GM12864 (cell line): Measurements from ENCODE around the gene MICU2.

Source experiments
- DNase-seq: peaks from one replicate; pipeline ENCODE4 v3.0.0-alpha.2; 2011; ENCODE audit warnings: low read depth
- H3K4me3 ChIP-seq: 2 replicates; pipeline ENCODE4 v1.5.1; 2011; ENCODE audit warnings: mild to moderate bottlenecking, low read depth, low read length, control low read depth
- TF ChIP-seq, protein P1 (sequence below): IDR thresholded peaks from 2 replicates; pipeline ENCODE4 v1.5.1; 2011; ENCODE audit warnings: low read depth, mild to moderate bottlenecking, moderate library complexity, low read length, control low read depth, inconsistent platforms; ENCODE audit errors: missing control alignments

MICU2 gene

DNA sequence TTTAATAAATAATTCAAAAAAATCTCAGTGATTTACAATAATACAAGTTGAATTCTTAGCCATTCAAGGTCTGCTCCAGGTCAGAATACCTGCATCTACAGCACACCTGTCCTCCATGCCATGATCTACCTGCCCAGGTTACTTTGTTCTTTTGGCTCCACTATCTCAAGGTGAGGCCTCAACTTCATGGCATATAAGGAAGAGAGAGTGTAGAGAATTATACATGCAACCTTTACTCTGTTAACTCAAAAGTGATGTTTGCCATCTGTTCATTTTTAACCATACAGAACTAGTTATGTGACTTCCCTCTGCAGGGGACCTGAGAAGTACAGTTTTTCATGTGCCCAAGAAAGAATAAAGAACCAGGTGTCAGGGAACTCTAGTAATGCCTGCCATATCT, 28.2 kb upstream of the MICU2 start:
- DNase-seq: no peak
- TF ChIP-seq, protein P1, sequence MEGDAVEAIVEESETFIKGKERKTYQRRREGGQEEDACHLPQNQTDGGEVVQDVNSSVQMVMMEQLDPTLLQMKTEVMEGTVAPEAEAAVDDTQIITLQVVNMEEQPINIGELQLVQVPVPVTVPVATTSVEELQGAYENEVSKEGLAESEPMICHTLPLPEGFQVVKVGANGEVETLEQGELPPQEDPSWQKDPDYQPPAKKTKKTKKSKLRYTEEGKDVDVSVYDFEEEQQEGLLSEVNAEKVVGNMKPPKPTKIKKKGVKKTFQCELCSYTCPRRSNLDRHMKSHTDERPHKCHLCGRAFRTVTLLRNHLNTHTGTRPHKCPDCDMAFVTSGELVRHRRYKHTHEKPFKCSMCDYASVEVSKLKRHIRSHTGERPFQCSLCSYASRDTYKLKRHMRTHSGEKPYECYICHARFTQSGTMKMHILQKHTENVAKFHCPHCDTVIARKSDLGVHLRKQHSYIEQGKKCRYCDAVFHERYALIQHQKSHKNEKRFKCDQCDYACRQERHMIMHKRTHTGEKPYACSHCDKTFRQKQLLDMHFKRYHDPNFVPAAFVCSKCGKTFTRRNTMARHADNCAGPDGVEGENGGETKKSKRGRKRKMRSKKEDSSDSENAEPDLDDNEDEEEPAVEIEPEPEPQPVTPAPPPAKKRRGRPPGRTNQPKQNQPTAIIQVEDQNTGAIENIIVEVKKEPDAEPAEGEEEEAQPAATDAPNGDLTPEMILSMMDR: no peak
- H3K4me3 ChIP-seq: no peak overlapping the region

DNA sequence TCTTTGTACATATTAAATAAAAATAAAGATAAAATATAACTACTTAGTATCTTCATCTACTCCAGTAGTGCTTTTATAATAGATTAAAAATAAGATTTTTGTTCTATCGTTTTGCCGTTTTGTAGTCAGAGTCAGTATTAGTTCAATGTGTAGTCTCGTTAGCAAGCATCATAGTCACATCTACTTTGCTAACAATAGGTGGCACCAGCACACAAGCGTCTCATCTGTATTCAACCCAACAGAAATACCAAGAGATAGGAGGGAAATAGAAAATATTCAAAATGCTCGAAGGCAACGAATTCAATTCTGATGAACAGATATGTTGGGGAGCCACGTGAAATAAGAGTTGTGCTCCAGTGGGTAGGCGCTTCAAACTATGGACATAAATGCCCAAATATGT, 21.4 kb upstream of the MICU2 start:
- TF ChIP-seq, protein P1: peak; percentile 53
- no peak for DNase-seq
- H3K4me3 ChIP-seq: no peak overlapping the region

DNA sequence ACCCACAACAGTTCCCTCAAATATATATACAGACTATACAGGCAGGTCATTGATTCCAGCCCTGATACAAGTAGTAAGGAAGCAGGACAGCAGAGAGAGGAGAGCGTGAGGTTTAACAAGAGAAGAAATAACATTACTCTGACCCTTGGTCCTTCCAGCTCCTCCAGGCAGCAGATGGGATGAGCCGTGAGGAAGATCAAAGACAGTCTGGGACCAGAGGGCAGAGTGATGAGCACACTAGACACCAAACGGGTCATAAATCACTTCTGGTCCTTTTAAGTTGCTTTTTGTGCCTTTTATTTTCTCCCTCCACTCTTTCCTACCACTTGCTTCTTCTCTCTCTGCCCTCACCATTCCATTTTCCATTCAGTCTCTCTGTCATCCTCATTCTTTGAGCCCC, 16.9 kb upstream of the MICU2 start:
- TF ChIP-seq, protein P1: no peak
- no peak overlapping the region for H3K4me3 ChIP-seq
- no peak for DNase-seq

DNA sequence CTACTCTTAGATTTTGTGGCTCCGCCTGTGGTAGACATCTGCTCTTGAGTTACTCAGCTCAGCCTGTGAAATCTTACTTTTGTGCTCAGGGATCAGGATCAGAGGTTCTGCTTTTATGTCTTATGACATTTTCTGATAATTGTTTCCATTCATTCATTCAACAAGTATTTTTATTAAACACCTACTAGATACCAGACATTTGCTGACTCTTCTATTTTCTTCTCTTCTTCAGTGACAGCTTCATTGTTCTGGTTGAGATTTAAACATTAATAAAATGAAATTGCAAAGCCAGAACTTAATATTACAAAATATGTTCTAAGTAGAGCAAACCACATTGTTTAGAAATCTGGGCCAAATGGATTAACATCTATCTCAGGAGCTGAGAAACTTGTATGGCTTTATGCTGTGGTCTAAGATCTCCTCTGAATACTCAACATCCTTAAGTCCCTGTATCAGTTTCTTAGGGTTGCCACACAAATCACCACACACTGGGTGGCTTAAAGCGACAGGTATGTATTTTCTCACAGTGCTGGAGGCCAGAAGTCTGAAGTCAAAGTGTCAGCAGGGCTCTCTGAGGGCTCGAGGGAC, 15.8 kb upstream of the MICU2 start:
- TF ChIP-seq, protein P1: no peak
- no peak overlapping the region for H3K4me3 ChIP-seq
- no peak for DNase-seq

DNA sequence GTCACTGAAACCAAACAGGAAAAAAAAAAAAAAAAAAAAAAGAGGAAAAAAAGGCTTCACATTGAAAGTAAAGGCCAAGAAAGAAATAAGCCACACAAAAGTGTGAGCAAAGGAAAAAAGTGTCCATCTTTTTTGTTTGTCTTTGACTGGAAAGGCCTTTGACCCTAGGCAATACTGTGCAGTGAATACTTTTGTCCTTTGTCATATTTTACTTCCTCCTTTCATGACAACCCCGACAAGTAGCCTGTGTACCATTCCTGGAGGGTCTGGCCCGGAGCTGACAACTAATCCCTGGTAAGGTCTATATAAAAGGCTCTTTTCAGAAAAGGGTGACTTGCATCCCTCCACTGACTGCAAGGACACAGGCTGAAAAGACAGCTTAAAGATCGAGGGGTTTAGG, 12.9 kb upstream of the MICU2 start:
- no peak for DNase-seq
- TF ChIP-seq, protein P1: no peak
- H3K4me3 ChIP-seq: no peak overlapping the region

DNA sequence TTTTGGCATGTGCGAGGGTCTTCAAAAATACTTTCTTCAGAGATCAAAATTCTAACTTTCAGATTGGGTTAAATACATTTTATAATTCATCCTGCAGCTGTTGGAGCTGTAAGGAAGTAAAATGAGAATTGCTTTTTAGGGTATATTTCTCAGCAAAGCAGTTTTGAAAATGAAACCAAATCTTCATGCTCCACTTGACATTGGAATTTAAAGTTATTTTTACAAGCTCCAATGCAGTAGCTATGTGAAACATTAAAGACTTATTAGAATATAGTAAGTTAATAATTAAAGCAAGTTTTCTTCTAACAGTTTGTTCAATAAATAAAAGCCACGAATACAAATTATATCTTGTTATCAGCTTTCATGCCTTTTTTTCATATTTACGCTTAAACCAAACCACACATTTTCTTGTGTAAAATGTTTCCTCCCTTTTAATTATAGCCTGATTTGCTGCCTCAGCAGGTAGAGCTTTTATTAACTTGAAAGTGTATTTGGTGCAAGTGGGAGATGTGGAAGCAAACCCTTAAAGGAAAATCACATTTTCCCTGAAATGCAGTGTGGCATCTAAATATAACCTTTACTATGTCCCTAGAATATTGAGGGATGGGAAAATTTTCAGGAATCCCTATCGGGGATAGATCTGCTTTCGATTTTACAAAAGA, 12.4 kb upstream of the MICU2 start:
- H3K4me3 ChIP-seq: no peak overlapping the region
- DNase-seq: no peak
- TF ChIP-seq, protein P1: no peak

DNA sequence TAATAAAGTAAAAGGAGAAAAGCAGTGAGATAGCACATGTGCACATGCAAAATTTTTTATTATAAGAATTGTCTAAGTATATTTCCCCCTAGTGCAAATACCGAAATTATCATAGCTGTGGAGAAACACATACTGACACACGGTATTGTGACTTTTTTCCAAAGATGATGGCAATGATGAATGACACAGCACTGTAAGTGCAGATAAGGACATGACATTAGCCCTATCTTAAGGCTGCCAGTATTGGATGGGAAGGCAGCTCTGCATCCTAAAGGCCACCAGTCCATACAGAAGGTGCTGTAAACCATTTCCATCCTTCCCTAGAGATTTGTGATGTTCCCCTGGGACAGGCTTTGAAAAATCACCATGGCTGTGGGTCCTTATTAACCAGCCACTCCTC, 11.5 kb upstream of the MICU2 start:
- DNase-seq: no peak
- TF ChIP-seq, protein P1: no peak
- H3K4me3 ChIP-seq: no peak overlapping the region
